Measurements from ENCODE around the gene IMMP2L. TPM values are rescaled to one million over a fixed set of nuclear protein-coding genes. Genes with fewer than 3 reads are reported as not detected.

The IMMP2L gene
- total and polyA plus RNA-seq, 7 donors: 9.3 to 43.0 (median 19.2) TPM

DNA sequence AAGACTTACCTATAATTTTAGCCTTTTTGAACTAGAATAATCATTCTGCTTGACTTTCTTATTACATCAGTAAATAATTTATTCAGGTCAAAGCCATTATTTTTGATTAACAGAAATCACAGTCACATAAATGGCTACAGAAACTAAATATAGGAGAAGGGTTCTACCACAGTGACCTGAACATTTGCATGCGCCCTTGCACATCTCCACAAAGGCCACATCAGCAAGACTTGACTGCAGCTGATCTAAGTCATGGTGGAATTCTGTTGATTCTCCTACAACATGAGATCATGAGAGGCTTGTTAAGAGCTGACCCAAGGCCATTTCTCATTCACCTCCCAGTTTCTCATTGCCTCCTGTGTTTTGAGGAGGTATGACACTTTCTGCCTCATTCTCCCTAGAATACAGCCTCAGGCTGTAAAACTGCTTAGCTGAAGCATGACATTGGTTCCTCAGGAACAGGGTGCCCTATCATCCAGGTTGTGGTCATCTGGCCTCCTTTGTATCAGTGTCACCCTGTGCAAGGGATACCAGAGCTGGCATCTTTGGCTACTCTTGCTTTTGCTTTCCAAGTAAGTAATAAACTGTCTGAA is 6.7 kb upstream of the IMMP2L start:
- no peaks in the 10 kb centered on the region for H3K27me3 ChIP-seq (ENCODE audit: insufficient read depth in 3 of 3, low read length in 2 of 3)
- intact Hi-C loops (cut with DNase I): no loop called here
- ATAC-seq (no peak), DNase-seq (no peak)
- peaks cover 6% of the 10 kb centered on the region for H3K9me3 ChIP-seq
- H3K4me3 ChIP-seq: no peak overlapping the region
- TF ChIP-seq, protein P1, sequence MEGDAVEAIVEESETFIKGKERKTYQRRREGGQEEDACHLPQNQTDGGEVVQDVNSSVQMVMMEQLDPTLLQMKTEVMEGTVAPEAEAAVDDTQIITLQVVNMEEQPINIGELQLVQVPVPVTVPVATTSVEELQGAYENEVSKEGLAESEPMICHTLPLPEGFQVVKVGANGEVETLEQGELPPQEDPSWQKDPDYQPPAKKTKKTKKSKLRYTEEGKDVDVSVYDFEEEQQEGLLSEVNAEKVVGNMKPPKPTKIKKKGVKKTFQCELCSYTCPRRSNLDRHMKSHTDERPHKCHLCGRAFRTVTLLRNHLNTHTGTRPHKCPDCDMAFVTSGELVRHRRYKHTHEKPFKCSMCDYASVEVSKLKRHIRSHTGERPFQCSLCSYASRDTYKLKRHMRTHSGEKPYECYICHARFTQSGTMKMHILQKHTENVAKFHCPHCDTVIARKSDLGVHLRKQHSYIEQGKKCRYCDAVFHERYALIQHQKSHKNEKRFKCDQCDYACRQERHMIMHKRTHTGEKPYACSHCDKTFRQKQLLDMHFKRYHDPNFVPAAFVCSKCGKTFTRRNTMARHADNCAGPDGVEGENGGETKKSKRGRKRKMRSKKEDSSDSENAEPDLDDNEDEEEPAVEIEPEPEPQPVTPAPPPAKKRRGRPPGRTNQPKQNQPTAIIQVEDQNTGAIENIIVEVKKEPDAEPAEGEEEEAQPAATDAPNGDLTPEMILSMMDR (IDR thresholded peaks at IDR 0.05): no peak
- H3K4me1 ChIP-seq: no peaks in the 10 kb centered on the region
- H3K36me3 ChIP-seq (ENCODE audit: insufficient read depth in 1 of 2, low read depth in 1 of 2): no peaks in the 10 kb centered on the region
- no peak overlapping the region for H3K27ac ChIP-seq
- WGBS, 3 donors: 96 to 99% (median 97%) methylated on average over 1 of the region's 1 CpG

DNA sequence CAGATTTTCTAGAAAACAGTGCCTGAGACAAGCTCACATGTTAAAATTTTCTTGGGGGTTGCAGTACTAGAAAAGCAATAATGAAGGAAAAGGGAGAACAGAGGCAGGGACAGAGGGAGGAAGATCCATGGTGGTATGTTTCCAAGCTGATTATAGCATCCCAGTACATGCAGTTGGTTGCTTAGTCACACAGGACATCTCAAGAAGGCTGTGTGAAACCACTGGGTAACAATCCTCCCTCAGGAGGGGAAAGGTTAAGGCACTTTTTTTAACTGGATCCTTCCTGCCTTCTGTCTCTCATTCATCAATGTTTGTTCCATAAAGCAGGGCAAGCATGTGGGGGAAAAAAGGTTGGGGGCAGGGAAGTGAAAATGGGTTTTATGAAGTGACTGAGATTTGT is 6.1 kb upstream of the IMMP2L start:
- no peak overlapping the region for H3K27ac ChIP-seq
- intact Hi-C loops (cut with DNase I): no loop called here
- no peaks in the 10 kb centered on the region for H3K36me3 ChIP-seq (ENCODE audit: insufficient read depth in 1 of 2, low read depth in 1 of 2)
- TF ChIP-seq, protein P1 (IDR thresholded peaks at IDR 0.05): no peak
- peaks cover 6% of the 10 kb centered on the region for H3K9me3 ChIP-seq
- H3K4me3 ChIP-seq: no peak overlapping the region
- H3K27me3 ChIP-seq (ENCODE audit: insufficient read depth in 3 of 3, low read length in 2 of 3): no peaks in the 10 kb centered on the region
- no peak for ATAC-seq
- no peak for DNase-seq
- H3K4me1 ChIP-seq: no peaks in the 10 kb centered on the region

DNA sequence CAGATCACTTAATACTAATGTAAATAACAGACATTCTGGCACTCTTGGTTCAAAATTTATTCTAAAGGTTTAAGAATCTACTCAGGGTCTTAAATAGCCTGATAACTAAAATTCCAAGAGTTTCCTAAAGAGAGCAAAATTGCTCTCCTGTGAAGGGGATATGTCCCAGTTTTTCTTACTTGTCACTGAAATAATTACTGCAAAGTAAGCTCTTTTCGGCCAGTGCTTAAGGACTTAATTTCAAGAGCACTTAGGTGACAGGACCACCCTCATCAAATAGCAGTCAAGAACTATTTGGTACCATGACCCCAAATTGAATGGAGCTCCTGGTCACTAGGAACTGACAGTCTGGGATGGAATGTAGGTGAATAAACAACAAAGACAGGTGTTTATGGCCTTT is 1.8 kb upstream of the IMMP2L start:
- intact Hi-C loops (cut with DNase I): loop anchor here in 1 of 2 donors (5.0 kb wide), 1 partner anchor 472 kb away; the partner anchor contains the start of gene LRRN3
- no peak for ATAC-seq
- H3K27ac ChIP-seq: no peak overlapping the region
- 0% methylated on average over 1 of the region's 1 CpG for WGBS, 3 donors
- no peaks in the 10 kb centered on the region for H3K9me3 ChIP-seq
- H3K27me3 ChIP-seq (ENCODE audit: insufficient read depth in 3 of 3, low read length in 2 of 3): no peaks in the 10 kb centered on the region
- no peak overlapping the region for H3K4me3 ChIP-seq
- TF ChIP-seq, protein P1 (IDR thresholded peaks at IDR 0.05): no peak
- peaks cover 0 to 3% of the 10 kb centered on the region in 2 donors for H3K36me3 ChIP-seq (ENCODE audit: insufficient read depth in 1 of 2, low read depth in 1 of 2)
- no peak for DNase-seq
- H3K4me1 ChIP-seq: peaks cover 5% of the 10 kb centered on the region

DNA sequence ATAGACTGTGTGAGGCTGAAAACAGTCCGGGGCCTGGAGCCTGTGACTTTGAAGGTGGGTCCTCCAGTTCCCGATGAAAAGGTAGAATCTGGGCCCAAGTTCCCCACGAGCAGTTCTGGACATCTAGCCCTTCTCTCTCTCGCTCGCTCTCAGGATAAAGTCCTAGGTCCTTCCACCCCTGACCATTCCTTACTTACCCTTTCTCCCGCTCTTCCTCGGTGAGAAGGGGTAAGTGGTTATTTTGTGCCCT is 713 bp downstream of the IMMP2L start:
- TF ChIP-seq, protein P1 (IDR thresholded peaks at IDR 0.05): no peak
- H3K4me1 ChIP-seq: peaks cover 5% of the 10 kb centered on the region
- H3K27me3 ChIP-seq (ENCODE audit: insufficient read depth in 3 of 3, low read length in 2 of 3): no peaks in the 10 kb centered on the region
- ATAC-seq (peak; percentile 2 to 19 (median 6)), DNase-seq (no peak)
- intact Hi-C loops (cut with DNase I): loop anchor here in 1 of 2 donors (5.0 kb wide), 1 partner anchor 469 kb away; the partner anchor contains the start of gene LRRN3
- H3K9me3 ChIP-seq: no peaks in the 10 kb centered on the region
- peak overlapping the region; percentile 96 for H3K27ac ChIP-seq
- 8 to 12% (median 9%) methylated on average over 7 of the region's 7 CpGs for WGBS, 3 donors
- peak overlapping the region; percentile 93 for H3K4me3 ChIP-seq
- H3K36me3 ChIP-seq (ENCODE audit: insufficient read depth in 1 of 2, low read depth in 1 of 2): peaks cover 0 to 23% of the 10 kb centered on the region in 2 donors

Measured in psoas muscle (tissue), 8 donors.